ENCODE results near the gene GRPR. TPM values are rescaled to one million over a fixed set of nuclear protein-coding genes. Genes with fewer than 3 reads are reported as not detected.

The GRPR gene
- 0.48 TPM in 1 of 2 replicates, not detected in the other for total RNA-seq

DNA sequence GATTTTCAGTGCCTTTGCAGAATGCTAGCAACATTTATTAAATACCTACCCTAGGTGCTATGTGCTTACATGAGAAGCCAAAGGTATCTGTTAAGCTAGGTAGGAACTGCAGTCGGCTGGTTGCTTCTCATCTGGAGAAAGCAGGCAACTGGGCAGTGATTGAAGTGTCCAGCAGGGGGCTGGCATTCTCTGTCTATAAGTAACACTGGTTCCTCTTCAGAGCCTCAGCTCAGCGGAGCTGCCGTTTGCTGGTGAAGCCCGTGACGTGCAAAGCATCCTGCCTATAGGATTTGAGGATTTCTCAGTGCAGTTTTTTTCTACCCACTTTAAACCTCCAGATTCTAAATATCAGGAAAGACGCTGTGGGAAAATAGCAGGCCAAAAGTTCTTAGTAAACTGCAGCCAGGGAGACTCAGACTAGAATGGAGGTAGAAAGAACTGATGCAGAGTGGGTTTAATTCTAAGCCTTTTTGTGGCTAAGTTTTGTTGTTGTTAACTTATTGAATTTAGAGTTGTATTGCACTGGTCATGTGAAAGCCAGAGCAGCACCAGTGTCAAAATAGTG lies at the start of gene GRPR:
Gene GRPR (plus strand): TSS at position 344 of the 565 bp plus-strand sequence. CDS start 389 bp downstream, outside the sequence.

DNA sequence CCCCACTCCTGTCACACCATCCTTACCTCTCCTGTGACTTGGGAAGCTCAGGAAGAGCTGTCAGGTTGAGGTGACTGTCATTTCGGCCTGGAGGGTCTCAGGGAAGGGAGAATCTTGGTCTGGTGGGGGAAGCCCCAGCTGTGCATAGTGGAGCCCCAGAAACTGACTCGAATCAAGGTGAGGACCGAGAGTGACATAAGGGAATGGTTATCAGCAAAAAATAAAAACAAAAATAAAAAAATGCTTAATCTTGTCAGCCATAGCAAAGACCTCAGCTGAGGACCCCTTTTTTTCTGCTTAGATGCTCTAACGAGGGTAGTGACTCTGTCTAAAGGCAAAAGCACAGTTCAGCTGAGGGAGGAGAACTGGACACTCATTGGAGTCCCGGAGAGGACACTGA lies 43.8 kb downstream of the GRPR start, which contains the start of gene MAGEB17:
Gene MAGEB17 (plus strand): TSS at position 301 of the 400 bp plus-strand sequence. CDS start 2,902 bp downstream, outside the sequence.

Other genes with a start within 250 kb of the GRPR start
- gene MAGEB17, start 43.9 kb downstream of the GRPR start, total RNA-seq = 0.08 TPM in 1 of 2 replicates, not detected in the other

All from epithelial cell of alveolus of lung (primary cell).